DND-41 (cell line): ENCODE measurements around the gene KCNMA1.
A peak's percentile ranks its signal among the peaks of the same experiment; 100 is the strongest.

ENCODE experiments used
- ATAC-seq: fragments of 200-7000 bp; cut with Tn5 transposase; 3 replicates; pipeline ENCODE4 v1.9.1; 2021; ENCODE audit warnings: low read depth; ENCODE audit not compliant: insufficient read depth
- DNase-seq: peaks from one replicate; pipeline ENCODE4 v3.0.0-alpha.2; 2020
- H2AFZ ChIP-seq: 2 replicates; pipeline ENCODE4 v1.6.0; 2012; ENCODE audit warnings: low read depth, low read length
- H3K27ac ChIP-seq: 2 replicates; pipeline ENCODE4 v1.5.1; 2012; ENCODE audit warnings: low read length, inconsistent platforms
- H3K27me3 ChIP-seq: fragments of 200-600 bp; sonication (generic); 2 replicates; pipeline ENCODE4 v1.6.0; 2012; ENCODE audit warnings: low read length, mild to moderate bottlenecking, inconsistent platforms; ENCODE audit not compliant: insufficient read depth, poor library complexity
- H3K36me3 ChIP-seq: 2 replicates; pipeline ENCODE4 v1.5.1; 2012; ENCODE audit warnings: low read length, inconsistent platforms; ENCODE audit not compliant: insufficient read depth
- H3K4me1 ChIP-seq: 2 replicates; pipeline ENCODE4 v1.5.1; 2012; ENCODE audit warnings: mild to moderate bottlenecking, low read length; ENCODE audit not compliant: insufficient read depth
- H3K4me2 ChIP-seq: 2 replicates; pipeline ENCODE4 v1.6.0; 2012; ENCODE audit warnings: mild to moderate bottlenecking, moderate library complexity, low read length, inconsistent platforms; ENCODE audit not compliant: insufficient read depth
- H3K4me3 ChIP-seq, 2 experiments: fragments of 200-600 bp in 1 of 2; shearing (Covaris generic) in 1 of 2; 2 replicates each; pipeline ENCODE4 v1.5.1; 2012 to 2016; ENCODE audit warnings: inconsistent platforms in 2 of 2, low read length in 2 of 2, mild to moderate bottlenecking in 2 of 2, low read depth in 1 of 2, moderate library complexity in 1 of 2
- H3K79me2 ChIP-seq: 2 replicates; pipeline ENCODE4 v1.6.0; 2012; ENCODE audit warnings: low read length, inconsistent platforms; ENCODE audit not compliant: insufficient read depth
- H3K9ac ChIP-seq: 2 replicates; pipeline ENCODE4 v1.6.0; 2012; ENCODE audit warnings: low read depth, mild to moderate bottlenecking, inconsistent platforms, low read length, moderate library complexity
- H3K9me3 ChIP-seq: 2 replicates; pipeline ENCODE4 v1.5.1; 2012; ENCODE audit warnings: low read length, moderate library complexity, mild to moderate bottlenecking, inconsistent platforms; ENCODE audit not compliant: insufficient read depth, severe bottlenecking
- H4K20me1 ChIP-seq: 2 replicates; pipeline ENCODE4 v1.6.0; 2012; ENCODE audit warnings: low read length; ENCODE audit not compliant: insufficient read depth
- CTCF ChIP-seq: IDR thresholded peaks from 2 replicates; pipeline ENCODE4 v1.5.1; 2012; ENCODE audit warnings: borderline replicate concordance, low read length, moderate library complexity, mild to moderate bottlenecking; ENCODE audit not compliant: poor library complexity, severe bottlenecking; ENCODE audit errors: extremely low read depth
- EZH2 ChIP-seq: IDR thresholded peaks from 3 replicates; pipeline ENCODE4 v1.6.1; 2012; ENCODE audit warnings: borderline replicate concordance, low read depth, mild to moderate bottlenecking, moderate library complexity, low read length, inconsistent platforms; ENCODE audit not compliant: severe bottlenecking

Gene KCNMA1

GRCh38 chr10:77283326-77283725 is 354.3 kb downstream of the KCNMA1 start:
- TF ChIP-seq CTCF (no peak), EZH2 (no peak)
- Histone ChIP-seq H4K20me1 (no peaks in the 10 kb centered on the region), H3K36me3 (no peaks in the 10 kb centered on the region), H3K27me3 (peaks cover 10% of the 10 kb centered on the region), H2AFZ (no peak overlapping the region), H3K4me3 (no peak overlapping the region), H3K4me1 (peaks cover 21% of the 10 kb centered on the region), H3K9me3 (peaks cover 17% of the 10 kb centered on the region), H3K79me2 (no peaks in the 10 kb centered on the region), H3K4me2 (no peak overlapping the region), H3K9ac (no peak overlapping the region), H3K27ac (no peak overlapping the region)
- no peak for ATAC-seq
- DNase-seq = no peak

- no peak overlapping the region for H3K4me3 ChIP-seq
- H3K27me3 ChIP-seq = peaks cover 10% of the 10 kb centered on the region
- TF ChIP-seq CTCF (no peak), EZH2 (no peak)
- H4K20me1 ChIP-seq = no peaks in the 10 kb centered on the region
- peaks cover 26% of the 10 kb centered on the region for H3K4me1 ChIP-seq
- H2AFZ ChIP-seq = no peak overlapping the region
- H3K36me3 ChIP-seq = no peaks in the 10 kb centered on the region
- DNase-seq = no peak
- H3K79me2 ChIP-seq = no peaks in the 10 kb centered on the region
- no peak overlapping the region for H3K9ac ChIP-seq
- no peak overlapping the region for H3K27ac ChIP-seq
- no peak overlapping the region for H3K4me2 ChIP-seq
- ATAC-seq = no peak
- H3K9me3 ChIP-seq = peaks cover 17% of the 10 kb centered on the region
These were observed 355.4 kb downstream of the KCNMA1 start for GRCh38 chr10:77282163-77282562.

- ATAC-seq (no peak), DNase-seq (no peak)
- Histone ChIP-seq H2AFZ (no peak overlapping the region), H3K4me3 (no peak overlapping the region), H3K27ac (no peak overlapping the region), H3K4me1 (peaks cover 26% of the 10 kb centered on the region), H4K20me1 (no peaks in the 10 kb centered on the region), H3K9ac (no peak overlapping the region), H3K36me3 (no peaks in the 10 kb centered on the region), H3K9me3 (peaks cover 17% of the 10 kb centered on the region), H3K79me2 (no peaks in the 10 kb centered on the region), H3K4me2 (no peak overlapping the region), H3K27me3 (peaks cover 10% of the 10 kb centered on the region)
- TF ChIP-seq CTCF (no peak), EZH2 (no peak)
These were observed 355.9 kb downstream of the KCNMA1 start for GRCh38 chr10:77281719-77282118.

- Histone ChIP-seq H2AFZ (no peak overlapping the region), H3K9me3 (peaks cover 17% of the 10 kb centered on the region), H3K36me3 (no peaks in the 10 kb centered on the region), H3K4me1 (peaks cover 26% of the 10 kb centered on the region), H3K4me2 (peak overlapping the region; percentile 39), H3K9ac (no peak overlapping the region), H3K4me3 (no peak overlapping the region), H3K27me3 (peaks cover 10% of the 10 kb centered on the region), H3K79me2 (no peaks in the 10 kb centered on the region), H3K27ac (peak overlapping the region; percentile 46), H4K20me1 (no peaks in the 10 kb centered on the region)
- ATAC-seq (peak; percentile 97), DNase-seq (peak; percentile 85)
- TF ChIP-seq CTCF (no peak), EZH2 (no peak)
These were observed 358.4 kb downstream of the KCNMA1 start for GRCh38 chr10:77279207-77279606.
